MM.1S (cell line): ENCODE data around the gene LMNTD1.
"Not testable (repeated sequence)": the region's sequence is repeated elsewhere in the genome, so short reads cannot be mapped to it uniquely, and the experiment has no call there.

Experiments used
- DNase-seq: peaks from one replicate; pipeline ENCODE4 v3.0.0-alpha.2; 2015
- H2AFZ ChIP-seq: fragments of 300-600 bp; sonication (generic); 2 replicates; pipeline ENCODE4 v1.6.0; 2016; ENCODE audit warnings: antibody characterized with exemption, low read length
- H3F3A ChIP-seq: fragments of 300-600 bp; sonication (generic); 2 replicates; pipeline ENCODE4 v1.6.1; 2016; ENCODE audit warnings: mild to moderate bottlenecking, antibody characterized with exemption, low read length, moderate library complexity, mixed read lengths; ENCODE audit not compliant: insufficient read depth
- H3K27ac ChIP-seq: fragments of 300-600 bp; sonication (generic); 2 replicates; pipeline ENCODE4 v1.5.1; 2016; ENCODE audit warnings: mild to moderate bottlenecking, low read length
- H3K27me3 ChIP-seq: fragments of 300-600 bp; sonication (generic); replicated peaks from 2 replicates; pipeline ENCODE4 v1.6.0; 2016; ENCODE audit warnings: low read length; ENCODE audit not compliant: insufficient read depth
- H3K36me3 ChIP-seq: fragments of 300-600 bp; sonication (generic); replicated peaks from 2 replicates; pipeline ENCODE4 v1.6.1; 2016; ENCODE audit warnings: mild to moderate bottlenecking, low read length, mixed read lengths; ENCODE audit not compliant: insufficient read depth
- H3K4me1 ChIP-seq: fragments of 300-600 bp; sonication (generic); 2 replicates; pipeline ENCODE4 v1.6.1; 2016; ENCODE audit warnings: low read length, mixed read lengths
- H3K4me2 ChIP-seq: fragments of 300-600 bp; sonication (generic); 2 replicates; pipeline ENCODE4 v1.6.0; 2016; ENCODE audit warnings: low read depth, low read length
- H3K4me3 ChIP-seq: fragments of 300-600 bp; sonication (generic); 2 replicates; pipeline ENCODE4 v1.5.1; 2016; ENCODE audit warnings: low read length, mixed read lengths
- H3K79me2 ChIP-seq: fragments of 300-600 bp; sonication (generic); 2 replicates; pipeline ENCODE4 v1.6.1; 2016; ENCODE audit warnings: mixed run types, low read length, mixed read lengths
- H3K9ac ChIP-seq: fragments of 300-600 bp; sonication (generic); 2 replicates; pipeline ENCODE4 v1.6.1; 2016; ENCODE audit warnings: low read length, mixed read lengths
- H3K9me2 ChIP-seq: fragments of 300-600 bp; sonication (generic); replicated peaks from 2 replicates; pipeline ENCODE4 v1.6.1; 2016; ENCODE audit warnings: mild to moderate bottlenecking, low read length, mixed read lengths; ENCODE audit not compliant: insufficient read depth
- H3K9me3 ChIP-seq: fragments of 300-600 bp; sonication (generic); replicated peaks from 2 replicates; pipeline ENCODE4 v1.6.1; 2016; ENCODE audit warnings: mild to moderate bottlenecking, low read length, mixed read lengths; ENCODE audit not compliant: insufficient read depth
- H4K20me1 ChIP-seq: fragments of 300-600 bp; sonication (generic); 2 replicates; pipeline ENCODE4 v1.6.1; 2016; ENCODE audit warnings: mild to moderate bottlenecking, low read length, moderate library complexity, mixed read lengths; ENCODE audit not compliant: insufficient read depth
- CTCF ChIP-seq: fragments of 300-600 bp; sonication (generic); IDR thresholded peaks from 2 replicates; pipeline ENCODE4 v1.5.1; 2016; ENCODE audit warnings: antibody characterized with exemption, low read length, mixed read lengths
- EZH2 ChIP-seq: fragments of 300-600 bp; sonication (generic); optimal IDR thresholded peaks from 2 replicates; pipeline ENCODE3; 2017; ENCODE audit warnings: low read depth, mild to moderate bottlenecking, antibody characterized with exemption, low read length, mixed read lengths
- EZH2phosphoT487 ChIP-seq: fragments of 300-600 bp; sonication (generic); IDR thresholded peaks from 2 replicates; pipeline ENCODE4 v1.6.1; 2018; ENCODE audit warnings: antibody characterized with exemption, low read length

Gene LMNTD1

GRCh38 chr12:25493682-25494081, 59.4 kb downstream of the LMNTD1 start:
- Histone ChIP-seq H3K9me2 (no peaks in the 10 kb centered on the region), H2AFZ (no peak overlapping the region), H3K9me3 (no peaks in the 10 kb centered on the region), H3K36me3 (no peaks in the 10 kb centered on the region), H3K4me2 (no peak overlapping the region), H3K27ac (no peak overlapping the region), H3F3A (no peaks in the 10 kb centered on the region), H3K4me3 (no peak overlapping the region), H3K79me2 (no peaks in the 10 kb centered on the region), H4K20me1 (no peaks in the 10 kb centered on the region), H3K27me3 (no peaks in the 10 kb centered on the region), H3K9ac (no peak overlapping the region), H3K4me1 (no peaks in the 10 kb centered on the region)
- DNase-seq, result no peak
- TF ChIP-seq CTCF (no peak), EZH2phosphoT487 (no peak), EZH2 (no peak)

GRCh38 chr12:25491396-25492325, 61.4 kb downstream of the LMNTD1 start:
- Histone ChIP-seq H3K4me3 (no peak overlapping the region), H4K20me1 (no peaks in the 10 kb centered on the region), H3K79me2 (no peaks in the 10 kb centered on the region), H2AFZ (no peak overlapping the region), H3K9me3 (no peaks in the 10 kb centered on the region), H3K9me2 (no peaks in the 10 kb centered on the region), H3K4me1 (no peaks in the 10 kb centered on the region), H3K36me3 (no peaks in the 10 kb centered on the region), H3K27ac (no peak overlapping the region), H3K4me2 (no peak overlapping the region), H3K9ac (no peak overlapping the region), H3K27me3 (no peaks in the 10 kb centered on the region), H3F3A (no peaks in the 10 kb centered on the region)
- DNase-seq, result no peak
- TF ChIP-seq CTCF (no peak), EZH2 (no peak), EZH2phosphoT487 (no peak)

DNA sequence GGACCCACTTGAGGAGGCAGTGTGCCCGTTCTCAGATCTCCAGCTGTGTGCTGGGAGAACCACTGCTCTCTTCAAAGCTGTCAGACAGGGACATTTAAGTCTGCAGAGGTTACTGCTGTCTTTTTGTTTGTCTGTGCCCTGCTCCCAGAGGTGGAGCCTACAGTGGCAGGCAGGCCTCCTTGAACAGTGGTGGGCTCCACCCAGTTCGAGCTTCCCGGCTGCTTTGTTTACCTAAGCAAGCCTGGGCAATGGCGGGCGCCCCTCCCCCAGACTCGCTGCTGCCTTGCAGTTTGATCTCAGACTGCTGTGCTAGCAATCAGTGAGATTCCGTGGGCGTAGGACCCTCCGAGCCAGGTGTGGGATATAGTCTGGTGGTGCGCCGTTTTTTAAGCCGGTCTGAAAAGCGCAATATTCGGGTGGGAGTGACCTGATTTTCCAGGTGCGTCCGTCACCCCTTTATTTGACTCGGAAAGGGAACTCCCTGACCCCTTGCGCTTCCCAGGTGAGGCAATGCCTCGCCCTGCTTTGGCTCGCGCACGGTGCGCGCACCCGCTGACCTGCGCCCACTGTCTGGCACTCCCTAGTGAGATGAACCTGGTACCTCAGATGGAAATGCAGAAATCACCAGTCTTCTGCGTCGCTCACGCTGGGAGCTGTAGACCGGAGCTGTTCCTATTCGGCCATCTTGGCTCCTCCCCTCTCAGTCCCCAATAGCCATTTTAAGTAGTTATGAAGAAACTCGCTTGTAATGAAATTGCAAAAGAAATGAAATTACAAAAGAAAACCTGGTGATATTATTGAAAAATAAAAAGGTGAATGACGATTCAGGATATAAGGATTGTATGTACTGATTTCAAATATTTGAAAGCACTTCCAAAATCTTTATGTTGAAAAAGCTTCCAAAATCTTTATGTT, 63.9 kb downstream of the LMNTD1 start:
- not testable (repeated sequence) for H3F3A ChIP-seq, H4K20me1 ChIP-seq, H3K4me2 ChIP-seq, DNase-seq, H3K27me3 ChIP-seq, H2AFZ ChIP-seq, H3K4me3 ChIP-seq, H3K79me2 ChIP-seq, H3K9ac ChIP-seq, H3K9me3 ChIP-seq, H3K9me2 ChIP-seq, H3K36me3 ChIP-seq, H3K4me1 ChIP-seq, H3K27ac ChIP-seq
